Ovary (tissue), 3 donors: ENCODE data around the gene COL18A1.

Experiments
- EP300 ChIP-seq: sonication (generic); formaldehyde crosslinking; IDR thresholded peaks from one replicate; pipeline ENCODE4 v1.6.1; 2017; ENCODE audit warnings: antibody characterized with exemption
- POLR2A ChIP-seq: fragments of 450-650 bp; IDR thresholded peaks from one replicate; pipeline ENCODE4 v1.6.1; 2017; ENCODE audit warnings: antibody characterized with exemption, mild to moderate bottlenecking, moderate library complexity
- TF ChIP-seq, protein P1 (sequence below), 3 donors: fragments of 450-650 bp in 2 of 3; fragments of 200-600 bp in 1 of 3; IDR thresholded peaks; one replicate each; pipeline versions ENCODE4 v1.5.1 to v1.8.0; 2016 to 2022; ENCODE audit warnings: antibody characterized with exemption in 3 of 3, mild to moderate bottlenecking in 1 of 3
- donor health status: DM: no; HTN: no; CAD: no.

DNA sequence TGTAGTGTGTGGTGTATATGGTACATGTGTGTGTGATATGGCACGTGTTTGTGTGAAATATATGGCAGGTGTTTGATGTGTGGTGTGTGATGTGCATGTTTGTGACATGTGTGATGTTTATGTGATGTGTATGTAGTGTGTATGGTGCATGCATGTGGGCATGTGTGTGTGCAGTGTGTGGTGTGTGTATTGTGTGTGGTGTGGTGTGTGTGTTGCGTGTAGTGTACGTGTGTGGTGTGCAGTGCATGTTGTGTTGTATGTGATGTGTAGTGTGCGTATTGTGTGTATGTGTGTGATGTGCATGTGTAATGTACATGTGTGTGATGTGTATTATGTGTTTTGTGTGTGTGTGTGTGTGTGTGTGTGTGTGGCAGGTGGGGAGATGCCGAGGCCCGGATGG lies 71.6 kb downstream of the COL18A1 start:
- TF ChIP-seq, protein P1, sequence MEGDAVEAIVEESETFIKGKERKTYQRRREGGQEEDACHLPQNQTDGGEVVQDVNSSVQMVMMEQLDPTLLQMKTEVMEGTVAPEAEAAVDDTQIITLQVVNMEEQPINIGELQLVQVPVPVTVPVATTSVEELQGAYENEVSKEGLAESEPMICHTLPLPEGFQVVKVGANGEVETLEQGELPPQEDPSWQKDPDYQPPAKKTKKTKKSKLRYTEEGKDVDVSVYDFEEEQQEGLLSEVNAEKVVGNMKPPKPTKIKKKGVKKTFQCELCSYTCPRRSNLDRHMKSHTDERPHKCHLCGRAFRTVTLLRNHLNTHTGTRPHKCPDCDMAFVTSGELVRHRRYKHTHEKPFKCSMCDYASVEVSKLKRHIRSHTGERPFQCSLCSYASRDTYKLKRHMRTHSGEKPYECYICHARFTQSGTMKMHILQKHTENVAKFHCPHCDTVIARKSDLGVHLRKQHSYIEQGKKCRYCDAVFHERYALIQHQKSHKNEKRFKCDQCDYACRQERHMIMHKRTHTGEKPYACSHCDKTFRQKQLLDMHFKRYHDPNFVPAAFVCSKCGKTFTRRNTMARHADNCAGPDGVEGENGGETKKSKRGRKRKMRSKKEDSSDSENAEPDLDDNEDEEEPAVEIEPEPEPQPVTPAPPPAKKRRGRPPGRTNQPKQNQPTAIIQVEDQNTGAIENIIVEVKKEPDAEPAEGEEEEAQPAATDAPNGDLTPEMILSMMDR (IDR thresholded peaks at IDR 0.05), result no peak
- no peak for TF ChIP-seq POLR2A
- no peak for TF ChIP-seq EP300
